NOMO-1 treated with dmso at 0.1 percent for 144 hours (cell line): ENCODE data around the gene BCHE.

ENCODE experiments used
- DNase-seq: peaks from one replicate; lab custom pipeline; 2025; ENCODE audit not compliant: unreplicated experiment; lab: John Stamatoyannopoulos, UW

Gene BCHE

DNA sequence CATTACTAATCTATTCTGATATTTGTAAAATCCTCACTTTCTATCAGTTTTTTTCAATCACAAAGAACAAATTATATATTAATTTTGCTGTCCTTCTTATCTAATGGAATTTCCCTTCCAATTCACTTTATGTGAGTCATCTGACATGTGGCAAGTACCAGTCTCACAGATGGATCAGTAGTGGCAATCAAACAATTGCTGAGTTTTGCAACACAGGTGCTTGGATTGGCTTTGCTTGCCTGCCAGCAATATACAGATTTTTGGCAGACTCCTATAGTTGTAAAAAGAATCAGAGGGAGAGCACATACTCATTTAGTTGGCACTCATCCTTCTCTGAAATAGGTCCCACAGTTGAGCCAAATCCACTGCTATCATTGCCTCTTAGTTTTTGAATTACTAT, 83.7 kb downstream of the BCHE start:
- no peak for DNase-seq

- no peak for DNase-seq
Observed at GRCh38 chr3:165751637-165752036, 85.6 kb downstream of the BCHE start.

GRCh38 chr3:165749821-165750220, 87.4 kb downstream of the BCHE start:
- DNase-seq: no peak

DNA sequence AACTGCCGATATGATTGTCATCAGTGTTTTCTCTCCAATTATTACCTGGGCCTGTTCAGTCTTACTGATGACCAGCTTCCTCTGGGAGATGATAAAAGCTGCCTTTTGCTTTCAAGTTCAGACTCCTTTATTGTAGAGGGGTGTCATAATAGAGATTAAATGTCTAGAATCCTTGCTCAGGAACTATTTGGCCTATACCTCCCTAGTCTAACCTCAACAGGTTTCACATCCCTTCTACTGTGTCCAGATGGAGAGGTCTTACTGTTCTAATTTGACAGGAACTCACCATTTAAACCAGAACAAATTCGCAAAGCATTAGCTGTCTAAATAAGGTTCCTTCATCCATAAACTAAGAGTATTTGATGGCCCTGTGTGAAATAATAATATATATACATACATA, 88.0 kb downstream of the BCHE start:
- DNase-seq: no peak

DNA sequence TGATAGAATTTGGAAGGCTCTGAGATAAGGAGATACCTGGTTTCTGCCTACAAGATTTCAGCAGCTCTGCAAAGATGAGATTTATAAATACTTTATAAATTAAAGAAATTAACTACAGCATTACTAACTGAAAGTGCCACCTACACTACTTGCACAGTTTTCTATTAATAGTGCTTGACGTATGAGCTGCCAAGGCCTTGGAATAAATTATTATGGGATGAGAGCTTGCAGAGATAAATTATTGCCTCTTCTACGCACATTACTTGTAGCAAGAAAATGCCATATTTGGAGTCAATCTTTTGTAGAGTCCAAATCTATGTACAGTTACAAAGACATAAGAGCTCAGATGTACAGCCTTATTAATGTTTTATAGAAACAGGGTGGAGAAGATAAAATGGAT, 89.1 kb downstream of the BCHE start:
- no peak for DNase-seq

GRCh38 chr3:165746874-165747273, 90.3 kb downstream of the BCHE start:
- DNase-seq: no peak

DNA sequence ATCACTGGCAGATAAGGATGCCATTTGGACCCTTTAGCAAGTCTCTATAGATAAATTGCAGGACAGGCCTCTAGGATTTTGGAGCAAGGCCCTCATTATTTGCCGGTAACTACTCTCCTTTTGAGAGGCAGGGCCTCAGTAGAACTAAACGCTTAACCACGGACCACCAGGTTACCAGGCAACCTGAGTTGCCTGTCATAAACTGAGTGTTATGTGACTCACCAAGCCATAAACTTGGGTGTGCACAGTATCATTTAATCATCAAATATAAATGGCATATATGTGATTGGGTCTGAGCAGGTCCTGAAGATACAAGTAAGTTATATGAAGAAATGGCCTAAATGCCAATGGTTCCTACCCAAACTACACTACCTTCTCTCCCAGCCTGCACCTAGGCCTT, 93.2 kb downstream of the BCHE start:
- DNase-seq: no peak

- DNase-seq: no peak
Observed at GRCh38 chr3:165742351-165742750, 94.9 kb downstream of the BCHE start.

DNA sequence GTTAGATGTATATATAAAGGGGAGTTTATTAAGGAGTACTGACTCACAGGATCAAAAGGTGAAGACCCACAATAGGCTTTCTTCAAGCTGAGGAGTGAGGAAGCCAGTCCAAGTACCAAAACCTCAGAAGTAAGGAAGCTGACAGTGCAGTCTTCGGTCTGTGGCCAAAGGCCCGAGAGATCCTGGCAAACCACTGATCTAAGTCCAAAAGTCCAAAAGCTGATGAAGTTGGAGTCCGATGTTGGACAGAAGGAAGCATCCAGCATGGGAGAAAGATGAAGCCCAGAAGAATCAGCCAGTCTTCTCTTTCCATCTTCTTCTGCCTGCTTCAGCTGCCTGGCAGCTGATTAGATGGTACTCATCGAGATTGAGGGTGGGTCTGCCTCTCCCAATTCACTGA, 107.5 kb downstream of the BCHE start:
- no peak for DNase-seq

DNA sequence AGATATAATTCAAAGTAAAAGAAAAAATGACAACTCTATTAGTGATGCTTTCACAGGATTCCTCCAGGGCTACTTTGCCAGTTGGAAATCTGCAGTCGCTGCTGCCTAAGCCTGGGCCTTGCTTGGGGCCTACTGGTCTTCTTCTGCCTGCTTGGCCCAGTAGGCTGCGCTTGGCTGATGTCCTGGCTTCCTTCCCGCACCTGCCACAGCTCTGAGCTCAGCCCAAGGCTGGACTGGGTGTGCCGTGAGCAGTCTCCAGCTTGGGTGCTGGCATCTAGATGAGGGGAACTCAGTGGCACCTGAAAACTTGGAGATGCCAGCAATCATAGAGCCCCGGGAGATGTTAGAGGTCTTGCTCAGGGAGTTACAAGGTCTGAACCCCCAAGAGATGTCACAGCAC, 108.3 kb downstream of the BCHE start:
- DNase-seq: no peak

DNA sequence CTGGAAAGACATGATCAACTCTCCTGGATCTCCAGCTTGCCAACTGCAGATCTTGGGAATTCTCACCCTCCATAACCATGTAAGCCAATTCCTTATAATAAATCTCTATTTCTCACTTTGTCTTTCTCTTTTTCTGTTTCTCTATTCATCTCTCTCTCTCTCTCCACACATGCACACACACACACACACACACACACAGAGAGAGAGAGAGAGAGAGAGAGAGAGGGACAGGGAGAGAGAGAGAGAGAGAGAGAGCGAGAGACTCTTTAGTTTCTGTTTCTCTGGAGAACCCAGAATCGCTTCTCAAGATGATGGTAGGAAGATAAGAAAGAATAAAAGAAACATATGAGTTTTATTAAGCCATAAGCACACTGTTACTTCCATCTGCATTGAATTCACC, 111.9 kb downstream of the BCHE start:
- no peak for DNase-seq
